Right cardiac atrium (tissue), 5 donors: ENCODE results near the gene RAD18. TPM values are rescaled to one million over a fixed set of nuclear protein-coding genes. Genes with fewer than 3 reads are reported as not detected.

Experiments
- ATAC-seq, 2 donors: fragments of 200-7000 bp; cut with Tn5 transposase; one replicate each; pipeline versions ENCODE4 v1.8.0 to v1.9.1; 2020; ENCODE audit warnings: moderate library complexity in 2 of 2, mild to moderate bottlenecking in 1 of 2
- DNase-seq, 3 donors: peaks; one replicate each; pipeline ENCODE4 v3.0.0-alpha.2; 2020
- H3K27ac ChIP-seq: one replicate; pipeline ENCODE4 v1.5.1; 2013; ENCODE audit warnings: mild to moderate bottlenecking, low read length, control low read depth, moderate library complexity
- H3K27me3 ChIP-seq: one replicate; pipeline ENCODE4 v1.6.1; 2013; ENCODE audit not compliant: control insufficient read depth, insufficient read depth
- H3K4me1 ChIP-seq: one replicate; pipeline ENCODE4 v1.6.1; 2013; ENCODE audit warnings: low read length; ENCODE audit not compliant: control insufficient read depth, insufficient read depth
- H3K4me3 ChIP-seq: one replicate; pipeline ENCODE4 v1.5.1; 2013; ENCODE audit warnings: low read length, control low read depth
- H3K9me3 ChIP-seq: one replicate; pipeline ENCODE4 v1.6.1; 2013; ENCODE audit warnings: low read length; ENCODE audit not compliant: control insufficient read depth
- WGBS: extraction: QIAGEN DNeasy Blood & Tissue Kit; methylation state at CpG from one replicate; pipeline ENCODE4 v1.1.7; 2013; 5-methylcytosine and 5-hydroxymethylcytosine counted together
- intact Hi-C, 4 donors: fragments of 100-400 bp; cut with DNase I; formaldehyde crosslinking; loops; one replicate each; pipeline versions ENCODE4 v1.11.0 to v1.14.0; 2022 to 2023
- polyA plus RNA-seq: library from polyadenylated mRNA; stranded (reverse); fragments of 200-250 nt; gene quantifications from one replicate; pipeline ENCODE4 v1.2.3, GENCODE V29; 2013
- total RNA-seq, 4 donors: library from RNA; stranded (reverse); fragmentation: NEBNext Ultra II Directional; extraction: Animal tissue kit (Norgen Biotek cat#: 25700); gene quantifications; one replicate each; pipeline ENCODE4 v1.2.1, GENCODE V29; 2021
- donor health status: healthy with polysubstance abuse.
- donor health status: DM: no; HTN: yes; CAD: no.
- donor health status: DM: no; HTN: no; CAD: no.
- donor health status: DM: no; HTN: yes; CAD: no; lungs with severe emphysema.
- donor health status: DM: yes; HTN: yes; CAD: no.

RAD18 gene
- total and polyA plus RNA-seq, 5 donors, result 1.0 to 9.3 (median 3.6) TPM

GRCh38 chr3:8937064-8938020 is 25.9 kb downstream of the RAD18 start:
- peak; percentile 78 to 79 for ATAC-seq
- intact Hi-C loops, result no loop called here

GRCh38 chr3:8932507-8932906 is 30.8 kb downstream of the RAD18 start:
- 83% methylated on average over 2 of the region's 2 CpGs for WGBS
- intact Hi-C loops, result no loop called here
- H3K27me3 ChIP-seq, result no peaks in the 10 kb centered on the region
- no peak overlapping the region for H3K4me3 ChIP-seq
- DNase-seq (no peak), ATAC-seq (no peak)
- H3K9me3 ChIP-seq, result no peaks in the 10 kb centered on the region
- H3K4me1 ChIP-seq, result peaks cover 1% of the 10 kb centered on the region
- no peak overlapping the region for H3K27ac ChIP-seq

More at GRCh38 chr3:8937064-8938020, 25.9 kb downstream of the RAD18 start:
- 47% methylated on average over 6 of the region's 6 CpGs for WGBS
- Histone ChIP-seq H3K4me1 (peaks cover 1% of the 10 kb centered on the region), H3K27me3 (no peaks in the 10 kb centered on the region), H3K9me3 (no peaks in the 10 kb centered on the region), H3K4me3 (no peak overlapping the region), H3K27ac (peak overlapping the region; percentile 89)
- DNase-seq, result no peak

GRCh38 chr3:8931342-8931741 is 31.9 kb downstream of the RAD18 start:
- no peaks in the 10 kb centered on the region for H3K27me3 ChIP-seq
- WGBS, result 80% methylated on average over 3 of the region's 3 CpGs
- DNase-seq (no peak), ATAC-seq (no peak)
- no peaks in the 10 kb centered on the region for H3K4me1 ChIP-seq
- no peaks in the 10 kb centered on the region for H3K9me3 ChIP-seq
- no peak overlapping the region for H3K4me3 ChIP-seq
- H3K27ac ChIP-seq, result no peak overlapping the region
- intact Hi-C loops, result no loop called here

- intact Hi-C loops, result no loop called here
- Histone ChIP-seq H3K4me1 (no peaks in the 10 kb centered on the region), H3K27me3 (no peaks in the 10 kb centered on the region), H3K9me3 (no peaks in the 10 kb centered on the region), H3K4me3 (no peak overlapping the region), H3K27ac (no peak overlapping the region)
- WGBS, result 74% methylated on average over 4 of the region's 4 CpGs
- ATAC-seq (no peak), DNase-seq (peak in 1 of 3 donors; percentile 16)
Measured at GRCh38 chr3:8929860-8930259, 33.4 kb downstream of the RAD18 start.

DNA sequence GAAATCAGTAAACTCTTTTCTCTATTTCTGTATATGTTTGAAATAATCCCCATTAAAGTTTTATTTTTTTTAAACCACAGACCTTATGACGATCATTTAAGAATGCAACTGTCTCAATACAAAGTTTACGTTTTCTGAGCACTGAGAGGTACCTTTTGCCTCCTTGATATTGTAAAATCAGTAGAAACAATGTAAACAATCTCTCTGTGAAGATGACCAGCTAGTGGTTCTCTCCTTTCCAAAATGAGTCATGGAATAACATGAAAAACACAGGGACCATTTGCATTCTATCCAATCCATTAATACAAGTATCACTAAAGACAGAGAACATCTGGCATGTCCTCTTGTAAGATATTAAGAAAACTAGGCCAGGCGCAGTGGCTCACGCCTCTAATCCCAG is 48.8 kb downstream of the RAD18 start:
- no peaks in the 10 kb centered on the region for H3K9me3 ChIP-seq
- H3K27me3 ChIP-seq, result no peaks in the 10 kb centered on the region
- no peak for DNase-seq
- no peak for ATAC-seq
- H3K27ac ChIP-seq, result no peak overlapping the region
- intact Hi-C loops, result no loop called here
- H3K4me3 ChIP-seq, result no peak overlapping the region
- 96% methylated on average over 4 of the region's 4 CpGs for WGBS
- H3K4me1 ChIP-seq, result no peaks in the 10 kb centered on the region

- intact Hi-C loops, result no loop called here
- no peak overlapping the region for H3K4me3 ChIP-seq
- no peaks in the 10 kb centered on the region for H3K9me3 ChIP-seq
- DNase-seq, result no peak
- no peaks in the 10 kb centered on the region for H3K27me3 ChIP-seq
- no peak for ATAC-seq
- 38% methylated on average over 2 of the region's 2 CpGs for WGBS
- no peaks in the 10 kb centered on the region for H3K4me1 ChIP-seq
- no peak overlapping the region for H3K27ac ChIP-seq
Measured at GRCh38 chr3:8911781-8912180, 51.5 kb downstream of the RAD18 start.

DNA sequence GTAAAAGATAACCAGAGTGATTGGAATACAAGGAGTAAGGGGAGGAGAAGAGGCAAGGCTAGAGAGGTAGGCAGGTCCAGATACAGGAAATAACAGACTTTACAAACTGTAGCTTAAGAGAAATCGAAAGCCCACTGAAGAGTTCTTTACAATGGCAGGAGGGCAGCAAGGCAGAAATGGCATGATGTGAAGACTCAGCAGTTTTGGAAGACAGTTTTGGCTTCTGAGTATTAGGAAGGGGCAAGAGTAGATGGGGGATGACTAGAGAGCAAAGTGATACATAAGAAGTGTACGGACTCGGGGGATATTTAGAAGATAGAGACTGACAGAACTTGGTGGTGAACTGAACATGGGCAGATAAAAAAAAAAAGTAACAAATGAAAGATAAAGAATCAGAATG is 54.1 kb downstream of the RAD18 start:
- DNase-seq (no peak), ATAC-seq (no peak)
- no peaks in the 10 kb centered on the region for H3K9me3 ChIP-seq
- no peaks in the 10 kb centered on the region for H3K4me1 ChIP-seq
- no peaks in the 10 kb centered on the region for H3K27me3 ChIP-seq
- H3K27ac ChIP-seq, result no peak overlapping the region
- H3K4me3 ChIP-seq, result no peak overlapping the region
- WGBS, result 94% methylated on average over 3 of the region's 3 CpGs
- intact Hi-C loops, result no loop called here

GRCh38 chr3:8903191-8903590 is 60.1 kb downstream of the RAD18 start:
- Histone ChIP-seq H3K4me1 (no peaks in the 10 kb centered on the region), H3K27ac (no peak overlapping the region), H3K9me3 (no peaks in the 10 kb centered on the region), H3K4me3 (no peak overlapping the region), H3K27me3 (no peaks in the 10 kb centered on the region)
- intact Hi-C loops, result no loop called here
- 85% methylated on average over 5 of the region's 5 CpGs for WGBS
- ATAC-seq (no peak), DNase-seq (no peak)

GRCh38 chr3:8900869-8901268 is 62.4 kb downstream of the RAD18 start:
- H3K27me3 ChIP-seq, result no peaks in the 10 kb centered on the region
- no peaks in the 10 kb centered on the region for H3K9me3 ChIP-seq
- DNase-seq, result no peak
- ATAC-seq, result no peak
- H3K4me3 ChIP-seq, result no peak overlapping the region
- no peak overlapping the region for H3K27ac ChIP-seq
- H3K4me1 ChIP-seq, result no peaks in the 10 kb centered on the region
- intact Hi-C loops, result no loop called here
- 93% methylated on average over 3 of the region's 3 CpGs for whole genome bisulfite sequencing

GRCh38 chr3:8899876-8900460 is 63.3 kb downstream of the RAD18 start:
- no peaks in the 10 kb centered on the region for H3K27me3 ChIP-seq
- no peaks in the 10 kb centered on the region for H3K9me3 ChIP-seq
- WGBS, result 36% methylated on average over 1 of the region's 1 CpG
- ATAC-seq (no peak), DNase-seq (no peak)
- H3K27ac ChIP-seq, result no peak overlapping the region
- no peak overlapping the region for H3K4me3 ChIP-seq
- H3K4me1 ChIP-seq, result no peaks in the 10 kb centered on the region
- intact Hi-C loops, result no loop called here

DNA sequence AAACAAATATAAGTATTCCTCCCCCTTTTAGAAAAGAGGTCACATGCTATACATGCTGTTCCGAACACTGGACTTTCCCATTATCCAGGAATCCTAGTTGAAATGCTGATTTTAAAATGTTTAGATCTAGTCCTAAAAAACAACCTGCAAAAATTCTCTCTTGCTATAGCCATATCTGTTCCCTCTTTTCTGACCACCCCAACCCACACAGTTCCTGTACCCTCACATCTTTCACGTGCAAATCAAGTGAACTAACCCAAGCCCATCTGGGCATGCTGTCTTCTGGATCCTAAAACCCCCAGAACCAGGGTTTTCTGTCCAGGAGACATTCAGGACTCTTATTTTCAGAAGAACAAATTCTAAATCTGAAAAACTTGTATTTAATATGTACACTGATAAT is 67.4 kb downstream of the RAD18 start:
- H3K27me3 ChIP-seq, result no peaks in the 10 kb centered on the region
- WGBS, result 85% methylated on average over 2 of the region's 2 CpGs
- H3K4me1 ChIP-seq, result no peaks in the 10 kb centered on the region
- intact Hi-C loops, result no loop called here
- no peak for DNase-seq
- no peaks in the 10 kb centered on the region for H3K9me3 ChIP-seq
- H3K27ac ChIP-seq, result no peak overlapping the region
- no peak overlapping the region for H3K4me3 ChIP-seq
- no peak for ATAC-seq
